ENCODE data around the gene FKBP5.

FKBP5 gene

DNA sequence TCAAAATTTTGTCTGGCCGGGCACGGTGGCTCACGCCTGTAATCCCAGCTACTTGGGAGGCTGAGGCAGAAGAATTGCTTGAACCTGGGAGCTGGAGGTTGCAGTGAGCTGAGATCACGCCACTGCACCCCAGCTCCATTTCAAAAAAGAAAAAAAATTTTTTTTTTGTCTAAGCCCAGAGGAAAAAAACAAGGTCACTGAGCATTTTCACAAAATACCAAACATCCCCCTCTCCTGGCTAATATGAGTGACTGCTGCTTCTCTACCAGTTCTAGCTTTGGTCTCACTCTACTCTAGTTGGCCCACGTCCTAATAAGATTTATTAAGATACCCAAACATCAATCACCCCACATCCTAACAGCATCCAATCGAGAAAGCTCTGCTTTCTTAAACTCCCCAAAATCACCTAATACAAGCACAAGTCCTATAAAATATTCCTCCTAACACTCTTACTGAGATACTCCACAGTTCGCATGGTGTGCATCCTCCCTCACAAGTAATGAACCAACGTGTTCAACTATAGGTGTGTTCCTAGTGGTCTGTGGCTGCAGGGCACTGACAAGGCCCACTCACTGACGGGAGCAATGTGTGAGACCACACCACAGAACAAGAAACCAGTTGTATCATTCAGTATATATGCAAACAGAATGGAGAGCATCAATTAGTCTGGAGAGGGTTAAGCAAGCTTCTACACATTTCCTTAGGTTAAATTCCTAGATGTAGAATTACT, 64.2 kb downstream of the FKBP5 start:
- TF ChIP-seq, protein P1, sequence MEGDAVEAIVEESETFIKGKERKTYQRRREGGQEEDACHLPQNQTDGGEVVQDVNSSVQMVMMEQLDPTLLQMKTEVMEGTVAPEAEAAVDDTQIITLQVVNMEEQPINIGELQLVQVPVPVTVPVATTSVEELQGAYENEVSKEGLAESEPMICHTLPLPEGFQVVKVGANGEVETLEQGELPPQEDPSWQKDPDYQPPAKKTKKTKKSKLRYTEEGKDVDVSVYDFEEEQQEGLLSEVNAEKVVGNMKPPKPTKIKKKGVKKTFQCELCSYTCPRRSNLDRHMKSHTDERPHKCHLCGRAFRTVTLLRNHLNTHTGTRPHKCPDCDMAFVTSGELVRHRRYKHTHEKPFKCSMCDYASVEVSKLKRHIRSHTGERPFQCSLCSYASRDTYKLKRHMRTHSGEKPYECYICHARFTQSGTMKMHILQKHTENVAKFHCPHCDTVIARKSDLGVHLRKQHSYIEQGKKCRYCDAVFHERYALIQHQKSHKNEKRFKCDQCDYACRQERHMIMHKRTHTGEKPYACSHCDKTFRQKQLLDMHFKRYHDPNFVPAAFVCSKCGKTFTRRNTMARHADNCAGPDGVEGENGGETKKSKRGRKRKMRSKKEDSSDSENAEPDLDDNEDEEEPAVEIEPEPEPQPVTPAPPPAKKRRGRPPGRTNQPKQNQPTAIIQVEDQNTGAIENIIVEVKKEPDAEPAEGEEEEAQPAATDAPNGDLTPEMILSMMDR (IDR thresholded peaks at IDR 0.05; ENCODE audit: low read depth, low read length) = peak; percentile 24; the same call in 1 of the 2 replicates

DNA sequence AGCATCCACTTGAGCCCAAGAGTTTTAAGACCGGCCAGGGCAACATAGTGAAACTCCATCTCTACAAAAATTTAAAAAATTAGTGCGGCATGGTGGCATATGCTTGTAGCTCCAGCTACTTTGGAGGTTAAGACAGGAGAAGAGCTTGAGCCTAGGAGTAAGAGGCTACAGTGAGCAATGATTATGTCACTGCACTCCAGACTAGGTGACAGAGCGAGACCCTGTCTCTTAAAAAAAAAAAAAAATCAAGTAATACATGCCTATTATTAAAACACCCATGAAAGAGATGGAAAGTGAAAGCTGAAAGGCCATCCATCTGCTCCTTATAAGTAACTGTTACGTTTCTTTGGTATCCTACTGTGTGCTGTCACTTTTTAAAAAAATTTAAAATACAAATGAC, 66.4 kb downstream of the FKBP5 start:
- TF ChIP-seq, protein P1 (IDR thresholded peaks at IDR 0.05; ENCODE audit: low read depth, low read length) = no peak
- no peak overlapping the region for H3K4me3 ChIP-seq (ENCODE audit: low read depth, low read length)

More for the DNA sequence above, 64.2 kb downstream of the FKBP5 start:
- H3K4me3 ChIP-seq (ENCODE audit: low read depth, low read length) = no peak overlapping the region

DNA sequence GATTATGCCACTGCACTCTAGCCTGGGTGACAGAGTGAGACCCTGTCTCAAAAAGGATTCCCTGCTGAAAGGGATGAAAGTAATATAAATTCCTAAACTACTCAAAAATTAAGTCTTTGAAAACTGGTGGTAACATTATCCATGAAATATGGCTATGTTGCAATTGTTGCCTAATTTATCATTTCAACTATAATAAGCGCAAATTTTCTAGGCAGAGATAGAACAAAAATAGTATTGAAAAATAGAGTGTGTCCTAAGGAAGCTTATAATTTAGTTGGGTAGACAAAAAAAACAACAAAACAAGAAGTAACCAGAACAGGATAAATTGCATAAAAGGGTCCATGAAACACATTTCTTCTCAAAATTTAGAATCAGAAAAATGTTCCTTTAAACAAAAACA, 68.0 kb downstream of the FKBP5 start:
- H3K4me3 ChIP-seq (ENCODE audit: low read depth, low read length) = no peak overlapping the region
- TF ChIP-seq, protein P1 (IDR thresholded peaks at IDR 0.05; ENCODE audit: low read depth, low read length) = no peak

DNA sequence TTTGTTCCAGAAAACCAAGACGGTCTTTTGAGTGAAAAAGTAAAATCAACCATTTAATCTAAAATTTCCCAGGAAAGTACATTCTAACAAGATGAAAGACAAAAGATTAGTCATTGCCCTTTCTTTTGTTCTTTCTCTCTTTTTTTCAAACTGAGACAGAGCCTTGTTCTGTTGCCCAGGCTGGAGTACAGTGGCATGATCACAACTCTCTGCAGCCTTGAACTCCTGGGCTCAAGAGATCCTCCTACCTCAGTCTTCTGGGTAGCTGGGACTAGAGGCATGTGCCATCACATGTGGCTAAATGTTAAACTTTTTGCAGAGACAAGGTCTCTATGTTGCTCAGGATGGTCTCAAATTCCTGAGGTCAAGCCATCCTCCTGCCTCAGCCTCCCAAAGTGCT, 75.0 kb downstream of the FKBP5 start:
- no peak overlapping the region for H3K4me3 ChIP-seq (ENCODE audit: low read depth, low read length)
- TF ChIP-seq, protein P1 (IDR thresholded peaks at IDR 0.05; ENCODE audit: low read depth, low read length) = no peak

DNA sequence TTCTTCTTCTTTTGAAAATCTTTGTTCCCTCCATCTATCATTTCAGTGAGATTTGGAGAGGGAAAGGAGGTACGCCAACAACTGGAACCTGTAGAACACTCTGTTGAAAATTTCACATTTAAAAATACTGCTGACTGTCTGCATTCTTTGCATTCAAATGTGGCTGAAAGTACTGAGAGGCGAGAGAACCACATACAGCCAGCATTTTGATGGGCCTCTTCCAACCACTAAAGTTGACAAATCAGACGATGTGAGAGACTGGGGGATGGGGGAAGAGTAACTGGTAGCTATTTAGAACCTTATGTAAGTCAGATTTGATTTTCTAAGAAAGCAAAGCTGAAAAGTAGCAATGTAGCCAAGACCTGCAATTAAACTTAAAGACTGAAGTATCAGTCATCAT, 77.5 kb downstream of the FKBP5 start:
- no peak overlapping the region for H3K4me3 ChIP-seq (ENCODE audit: low read depth, low read length)

DNA sequence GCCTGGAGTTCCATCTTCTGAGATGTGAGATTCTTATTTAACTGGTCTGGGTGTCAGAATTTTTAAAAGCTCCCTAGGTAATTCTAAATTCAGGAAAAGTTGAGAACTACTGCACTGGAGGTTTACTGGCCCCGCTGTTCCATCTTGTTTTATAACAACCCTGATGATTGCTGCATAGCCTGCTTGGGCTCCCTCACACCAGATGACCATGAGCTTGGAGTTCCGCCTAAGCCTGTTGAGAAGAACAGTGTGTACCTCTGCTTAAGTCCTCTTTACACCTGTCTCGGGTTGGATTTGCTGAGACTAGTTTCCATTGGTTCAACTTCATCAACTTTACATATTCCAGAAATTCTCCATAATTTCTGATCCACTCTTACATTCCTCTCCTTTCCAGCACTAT, 77.9 kb downstream of the FKBP5 start:
- H3K4me3 ChIP-seq (ENCODE audit: low read depth, low read length) = no peak overlapping the region
- TF ChIP-seq, protein P1 (IDR thresholded peaks at IDR 0.05; ENCODE audit: low read depth, low read length) = no peak

More for the DNA sequence above, 77.5 kb downstream of the FKBP5 start:
- TF ChIP-seq, protein P1 (IDR thresholded peaks at IDR 0.05; ENCODE audit: low read depth, low read length) = no peak

DNA sequence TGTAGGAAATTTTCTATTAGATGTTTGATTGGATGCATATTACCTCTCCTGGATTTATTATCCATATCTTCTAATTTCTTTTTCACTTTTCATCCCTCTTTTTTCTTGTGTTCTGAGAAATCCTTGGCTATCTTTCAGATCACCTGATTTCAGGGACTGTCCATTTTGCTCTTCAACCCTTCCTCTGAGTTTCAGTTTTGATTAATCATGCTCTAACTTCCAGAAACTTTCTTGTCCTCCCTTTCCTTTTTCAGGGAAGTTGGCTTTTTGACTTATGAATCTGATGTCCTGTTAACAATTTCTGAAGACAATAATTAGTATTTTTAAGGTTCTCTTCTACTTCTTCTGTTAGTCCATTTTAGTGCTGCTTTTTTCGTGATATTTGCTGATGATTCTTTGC, 79.1 kb downstream of the FKBP5 start:
- TF ChIP-seq, protein P1 (IDR thresholded peaks at IDR 0.05; ENCODE audit: low read depth, low read length) = no peak
- no peak overlapping the region for H3K4me3 ChIP-seq (ENCODE audit: low read depth, low read length)

Data from WI38 (cell line).